Sigmoid colon (tissue), 7 donors: ENCODE results near the gene FITM1. TPM values are rescaled to one million over a fixed set of nuclear protein-coding genes. Genes with fewer than 3 reads are reported as not detected.
"Not testable (repeated sequence)": the region's sequence is repeated elsewhere in the genome, so short reads cannot be mapped to it uniquely, and the experiment has no call there.

Experiments used
- DNase-seq: peaks from one replicate; pipeline ENCODE4 v3.0.0-alpha.2; 2019
- H3K27ac ChIP-seq, 4 donors: fragments of 200-600 bp; sonication (generic); one replicate each; pipeline ENCODE4 v1.5.1; 2016 to 2019; ENCODE audit warnings: mild to moderate bottlenecking in 1 of 4
- H3K27me3 ChIP-seq, 3 donors: fragments of 200-600 bp; sonication (generic); one replicate each; pipeline ENCODE4 v1.5.1; 2019; ENCODE audit warnings: mild to moderate bottlenecking in 1 of 3
- H3K36me3 ChIP-seq, 4 donors: fragments of 200-600 bp; sonication (generic); one replicate each; pipeline ENCODE4 v1.5.1; 2016 to 2019
- H3K4me1 ChIP-seq, 4 donors: fragments of 200-600 bp; sonication (generic); one replicate each; pipeline ENCODE4 v1.5.1; 2017 to 2019
- H3K4me3 ChIP-seq, 4 donors: fragments of 200-600 bp; sonication (generic); one replicate each; pipeline ENCODE4 v1.5.1; 2017 to 2019; ENCODE audit warnings: mild to moderate bottlenecking in 2 of 4, moderate library complexity in 1 of 4
- H3K9me3 ChIP-seq, 4 donors: fragments of 200-600 bp in 3 of 4; sonication (generic) in 3 of 4; one replicate each; pipeline versions ENCODE4 v1.5.1 to v1.6.1; 2013 to 2019
- EP300 ChIP-seq, 4 donors: sonication (generic); formaldehyde crosslinking; IDR thresholded peaks; one replicate each; pipeline ENCODE4 v1.6.1; 2017; ENCODE audit warnings: antibody characterized with exemption in 4 of 4
- POLR2A ChIP-seq, 2 donors: fragments of 450-650 bp; IDR thresholded peaks; one replicate each; pipeline ENCODE4 v1.6.1; 2016; ENCODE audit warnings: antibody characterized with exemption in 2 of 2, mild to moderate bottlenecking in 2 of 2, moderate library complexity in 2 of 2
- POLR2AphosphoS5 ChIP-seq, 4 donors: sonication (generic); formaldehyde crosslinking; IDR thresholded peaks; one replicate each; pipeline ENCODE4 v1.6.1; 2017; ENCODE audit warnings: antibody characterized with exemption in 4 of 4
- WGBS, 2 donors: extraction: QIAGEN DNeasy Blood & Tissue Kit; methylation state at CpG; one replicate each; pipeline ENCODE4 v1.1.7; 2013; 5-methylcytosine and 5-hydroxymethylcytosine counted together
- intact Hi-C: fragments of 100-400 bp; cut with DNase I; formaldehyde crosslinking; loops from one replicate; pipeline ENCODE4 v1.15.1; 2023
- polyA plus RNA-seq, 3 donors: library from polyadenylated mRNA; stranded (reverse); fragments of 200-250 nt; gene quantifications; one replicate each; pipeline ENCODE4 v1.2.3, GENCODE V29; 2013
- total RNA-seq, 4 donors: library from RNA; depleted of rRNA; stranded (reverse); fragments of >200 nt; gene quantifications; one replicate each; pipeline ENCODE4 v1.1.0, GENCODE V29; 2016
- TF ChIP-seq, protein P1 (sequence below), 4 experiments: fragments of 450-650 bp in 3 of 4; fragments of 200-600 bp in 1 of 4; IDR thresholded peaks; one replicate each; pipeline ENCODE4 v1.5.1; 2016 to 2019; ENCODE audit warnings: antibody characterized with exemption in 4 of 4, mild to moderate bottlenecking in 3 of 4, moderate library complexity in 2 of 4
- donor health status: healthy with polysubstance abuse.
- donor health status: Bipolar disorder and iron deficiency.
- donor health status: healthy.

Gene FITM1
- total and polyA plus RNA-seq, 7 donors, result 0.33 to 1.8 TPM; not detected in 5

GRCh38 chr14:24102357-24103048, 28.0 kb upstream of the FITM1 start:
- Histone ChIP-seq H3K36me3 (peaks cover 0 to 12% (median 0%) of the 10 kb centered on the region in 4 donors), H3K4me1 (no peaks in the 10 kb centered on the region), H3K4me3 (no peak overlapping the region), H3K27ac (no peak overlapping the region), H3K9me3 (no peaks in the 10 kb centered on the region), H3K27me3 (no peaks in the 10 kb centered on the region)
- 92 to 97% methylated on average over 7 of the region's 7 CpGs for WGBS, 2 donors
- DNase-seq, result no peak
- intact Hi-C loops, result no loop called here
- no peak for TF ChIP-seq POLR2AphosphoS5 (IDR thresholded peaks at IDR 0.05)
- no peak for TF ChIP-seq POLR2A (IDR thresholded peaks at IDR 0.05)
- TF ChIP-seq EP300 (IDR thresholded peaks at IDR 0.05), result no peak
- TF ChIP-seq, protein P1, sequence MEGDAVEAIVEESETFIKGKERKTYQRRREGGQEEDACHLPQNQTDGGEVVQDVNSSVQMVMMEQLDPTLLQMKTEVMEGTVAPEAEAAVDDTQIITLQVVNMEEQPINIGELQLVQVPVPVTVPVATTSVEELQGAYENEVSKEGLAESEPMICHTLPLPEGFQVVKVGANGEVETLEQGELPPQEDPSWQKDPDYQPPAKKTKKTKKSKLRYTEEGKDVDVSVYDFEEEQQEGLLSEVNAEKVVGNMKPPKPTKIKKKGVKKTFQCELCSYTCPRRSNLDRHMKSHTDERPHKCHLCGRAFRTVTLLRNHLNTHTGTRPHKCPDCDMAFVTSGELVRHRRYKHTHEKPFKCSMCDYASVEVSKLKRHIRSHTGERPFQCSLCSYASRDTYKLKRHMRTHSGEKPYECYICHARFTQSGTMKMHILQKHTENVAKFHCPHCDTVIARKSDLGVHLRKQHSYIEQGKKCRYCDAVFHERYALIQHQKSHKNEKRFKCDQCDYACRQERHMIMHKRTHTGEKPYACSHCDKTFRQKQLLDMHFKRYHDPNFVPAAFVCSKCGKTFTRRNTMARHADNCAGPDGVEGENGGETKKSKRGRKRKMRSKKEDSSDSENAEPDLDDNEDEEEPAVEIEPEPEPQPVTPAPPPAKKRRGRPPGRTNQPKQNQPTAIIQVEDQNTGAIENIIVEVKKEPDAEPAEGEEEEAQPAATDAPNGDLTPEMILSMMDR (IDR thresholded peaks at IDR 0.05), result no peak

DNA sequence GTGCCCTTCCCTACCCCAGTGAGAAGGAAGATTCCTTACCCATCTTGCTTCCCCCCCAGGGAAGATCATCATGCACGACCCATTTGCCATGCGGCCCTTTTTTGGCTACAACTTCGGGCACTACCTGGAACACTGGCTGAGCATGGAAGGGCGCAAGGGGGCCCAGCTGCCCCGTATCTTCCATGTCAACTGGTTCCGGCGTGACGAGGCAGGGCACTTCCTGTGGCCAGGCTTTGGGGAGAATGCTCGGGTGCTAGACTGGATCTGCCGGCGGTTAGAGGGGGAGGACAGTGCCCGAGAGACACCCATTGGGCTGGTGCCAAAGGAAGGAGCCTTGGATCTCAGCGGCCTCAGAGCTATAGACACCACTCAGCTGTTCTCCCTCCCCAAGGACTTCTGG, 27.0 kb upstream of the FITM1 start:
- Histone ChIP-seq H3K4me1 (peaks cover 0 to under 1% (median 0%) of the 10 kb centered on the region in 4 donors), H3K9me3 (no peaks in the 10 kb centered on the region), H3K36me3 (peaks cover 0 to 9% (median 0%) of the 10 kb centered on the region in 4 donors), H3K4me3 (no peak overlapping the region), H3K27ac (no peak overlapping the region), H3K27me3 (no peaks in the 10 kb centered on the region)
- TF ChIP-seq EP300 (IDR thresholded peaks at IDR 0.05) (no peak), POLR2A (IDR thresholded peaks at IDR 0.05) (no peak), POLR2AphosphoS5 (IDR thresholded peaks at IDR 0.05) (no peak)
- TF ChIP-seq, protein P1 (IDR thresholded peaks at IDR 0.05), result no peak
- 95% methylated on average over 13 of the region's 13 CpGs for WGBS, 2 donors
- DNase-seq, result no peak
- intact Hi-C loops, result no loop called here

DNA sequence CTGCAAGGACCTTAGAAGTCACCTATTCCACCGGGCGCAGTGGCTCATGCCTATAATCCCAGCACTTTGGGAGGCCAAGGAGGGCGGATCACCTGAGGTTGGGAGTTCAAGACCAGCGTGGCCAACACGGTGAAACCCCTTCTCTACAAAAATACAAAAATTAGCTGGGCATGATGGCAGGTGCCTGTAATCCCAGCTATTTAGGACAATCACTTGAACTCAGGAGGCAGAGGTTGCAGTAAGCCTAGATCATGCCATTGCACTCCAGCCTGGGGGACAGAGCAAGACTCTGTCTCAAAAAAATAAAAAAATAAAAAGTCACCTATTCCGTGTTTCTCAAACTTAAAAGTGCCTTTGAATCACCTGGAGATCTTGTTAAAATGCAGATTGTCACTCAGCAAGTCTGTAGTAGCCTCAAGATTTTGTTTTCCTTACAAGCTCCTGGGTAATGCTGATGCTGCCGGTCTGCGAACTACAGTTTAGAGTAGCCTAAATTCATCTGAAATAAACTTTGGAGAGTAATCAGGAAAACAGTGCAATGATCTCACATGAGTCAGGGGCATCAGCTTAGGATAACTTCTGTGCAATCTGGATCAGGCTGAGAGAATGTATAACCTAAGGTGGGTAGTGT, 24.7 kb upstream of the FITM1 start:
- not testable (repeated sequence) for DNase-seq, H3K36me3 ChIP-seq, H3K27me3 ChIP-seq, H3K27ac ChIP-seq, H3K4me3 ChIP-seq, H3K4me1 ChIP-seq, H3K9me3 ChIP-seq
- 91 to 93% methylated on average over 8 of the region's 8 CpGs for WGBS, 2 donors
- intact Hi-C loops, result loop anchor here (5.0 kb wide), 1 partner anchor 93 kb away; no protein-coding TSS in a partner anchor

DNA sequence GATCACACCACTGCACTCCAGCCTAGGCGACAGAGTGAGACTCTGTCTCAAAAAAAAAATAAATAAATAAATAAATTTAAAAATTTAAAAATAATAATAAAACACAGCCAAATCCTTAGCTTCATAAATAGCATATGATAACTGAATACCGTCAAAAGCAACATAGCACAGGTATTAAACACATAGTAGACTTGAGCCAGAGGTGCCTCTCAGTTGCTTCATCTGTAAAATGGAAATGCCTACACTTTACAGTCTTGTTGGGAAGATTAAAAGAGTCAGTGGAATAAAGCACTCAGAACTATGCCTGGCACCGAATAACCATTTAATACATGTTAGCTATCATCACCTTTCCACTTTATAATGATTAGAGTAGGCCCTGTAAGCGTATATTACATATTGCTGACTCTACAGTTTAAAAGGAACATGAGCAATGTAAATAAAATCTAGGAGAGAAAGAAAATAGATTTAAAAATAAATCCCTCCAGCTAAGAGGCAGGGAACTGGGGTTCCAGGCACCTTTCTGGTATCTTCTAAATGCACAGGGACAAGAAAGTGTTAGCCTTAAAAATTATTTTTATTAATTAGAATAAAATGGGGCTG, 23.7 kb upstream of the FITM1 start:
- 91% methylated on average over 4 of the region's 4 CpGs for WGBS, 2 donors
- Histone ChIP-seq H3K4me1 (peaks cover 0 to 9% (median 0%) of the 10 kb centered on the region in 4 donors), H3K27me3 (no peaks in the 10 kb centered on the region), H3K4me3 (no peak overlapping the region), H3K27ac (no peak overlapping the region), H3K9me3 (no peaks in the 10 kb centered on the region), H3K36me3 (no peaks in the 10 kb centered on the region)
- TF ChIP-seq EP300 (IDR thresholded peaks at IDR 0.05) (no peak), POLR2AphosphoS5 (IDR thresholded peaks at IDR 0.05) (no peak), POLR2A (IDR thresholded peaks at IDR 0.05) (no peak)
- TF ChIP-seq, protein P1 (IDR thresholded peaks at IDR 0.05), result no peak
- DNase-seq, result no peak
- intact Hi-C loops, result loop anchor here (1.0 to 5.0 kb wide), 2 partner anchors 12 to 94 kb away; partner anchors contain the start of gene PCK2

GRCh38 chr14:24108336-24108874, 22.1 kb upstream of the FITM1 start:
- Histone ChIP-seq H3K4me3 (no peak overlapping the region), H3K4me1 (peaks cover 0 to 12% (median 2%) of the 10 kb centered on the region in 4 donors), H3K36me3 (no peaks in the 10 kb centered on the region), H3K27ac (peak overlapping the region in 1 of 4 donors; percentile 0), H3K9me3 (no peaks in the 10 kb centered on the region), H3K27me3 (no peaks in the 10 kb centered on the region)
- TF ChIP-seq EP300 (IDR thresholded peaks at IDR 0.05) (no peak), POLR2AphosphoS5 (IDR thresholded peaks at IDR 0.05) (no peak), POLR2A (IDR thresholded peaks at IDR 0.05) (no peak)
- TF ChIP-seq, protein P1 (IDR thresholded peaks at IDR 0.05), result no peak
- intact Hi-C loops, result loop anchor here (1.0 to 5.0 kb wide), 2 partner anchors 50 to 96 kb away; no protein-coding TSS in a partner anchor
- WGBS, 2 donors, result 38 to 50% methylated on average over 5 of the region's 5 CpGs
- DNase-seq, result no peak
